ENCODE measurements around the gene PDCD2L.
"Not testable (repeated sequence)": the region's sequence is repeated elsewhere in the genome, so short reads cannot be mapped to it uniquely, and the experiment has no call there.

The PDCD2L gene

DNA sequence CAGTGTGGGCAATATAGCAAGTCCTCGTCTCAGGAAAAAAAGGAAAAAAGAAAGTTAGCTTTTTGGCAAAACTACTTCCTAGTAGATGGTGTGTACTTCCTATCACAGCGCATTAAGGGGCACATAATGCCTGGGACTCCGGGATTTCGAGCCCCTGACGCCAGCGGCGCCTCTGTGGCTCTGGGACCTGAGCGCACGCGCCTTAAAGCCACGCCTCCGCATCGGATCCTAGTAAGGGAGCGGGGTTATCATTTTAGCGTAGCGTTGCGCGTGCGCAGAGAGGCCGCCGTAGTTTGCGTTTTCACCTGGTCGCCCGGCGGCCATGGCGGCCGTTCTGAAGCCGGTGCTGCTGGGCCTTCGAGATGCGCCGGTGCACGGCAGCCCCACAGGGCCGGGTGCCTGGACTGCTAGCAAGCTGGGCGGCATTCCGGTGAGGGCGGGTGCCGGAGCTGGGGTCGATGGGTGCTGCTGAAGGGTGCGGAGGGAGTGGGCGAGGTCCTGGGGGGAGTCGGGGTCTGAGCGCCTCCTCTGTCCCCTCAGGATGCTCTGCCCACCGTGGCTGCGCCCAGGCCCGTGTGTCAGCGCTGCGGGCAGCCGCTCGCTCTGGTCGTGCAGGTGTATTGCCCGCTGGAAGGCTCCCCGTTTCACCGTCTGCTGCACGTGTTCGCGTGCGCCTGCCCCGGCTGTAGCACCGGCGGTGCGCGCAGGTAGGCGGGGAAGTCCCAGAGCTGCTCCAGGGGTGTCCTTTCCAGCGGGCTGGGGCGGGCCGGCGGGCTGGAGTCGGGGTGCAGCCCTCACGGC is at the start of gene PDCD2L:
TSS of gene PDCD2L (plus strand) at position 291 of the 801 bp plus-strand sequence. CDS start at position 323, 32 bp downstream.
- peak; percentile 81 for DNase-seq

GRCh38 chr19:34355201-34355600 is 49.0 kb upstream of the PDCD2L start:
- no peak for DNase-seq

DNA sequence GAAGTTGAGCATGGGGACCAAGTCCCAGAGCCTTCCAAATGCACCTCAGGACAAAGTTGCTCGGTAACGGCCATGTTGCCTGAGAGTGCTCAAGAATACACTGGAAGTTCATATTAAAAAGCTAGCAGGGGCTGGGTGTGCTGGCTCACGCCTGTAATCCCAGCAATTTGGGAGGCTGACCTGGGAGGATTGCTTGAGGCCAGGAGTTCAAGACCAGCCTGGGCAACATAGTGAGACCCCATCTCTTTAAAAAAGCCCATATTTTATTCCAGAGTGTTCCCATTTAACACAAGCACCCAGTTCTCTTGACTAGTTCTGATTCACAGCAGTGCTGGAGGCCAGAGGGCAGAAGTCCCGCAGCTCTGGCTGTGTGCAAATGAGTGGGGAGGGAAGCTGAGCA is 47.3 kb upstream of the PDCD2L start:
- DNase-seq, result no peak

DNA sequence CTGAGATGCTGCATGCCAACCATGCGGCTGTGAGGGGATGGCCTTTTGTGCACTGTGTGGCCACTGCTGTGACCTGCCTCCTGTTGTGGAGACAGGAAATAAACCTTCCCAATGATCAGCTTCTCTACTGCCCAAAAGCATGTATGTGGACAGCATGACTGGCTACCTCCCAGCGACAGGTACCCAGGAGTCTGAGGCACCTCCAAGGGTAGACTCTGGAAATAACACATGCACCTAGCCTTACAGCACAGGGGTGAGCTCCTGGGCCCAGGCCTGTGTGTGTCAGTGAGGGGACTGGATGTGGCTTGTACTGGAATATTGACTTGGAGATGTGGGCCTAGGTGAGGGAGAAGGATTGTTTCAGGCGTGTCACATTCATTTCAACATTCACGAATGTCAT is 46.8 kb upstream of the PDCD2L start:
- no peak for DNase-seq

DNA sequence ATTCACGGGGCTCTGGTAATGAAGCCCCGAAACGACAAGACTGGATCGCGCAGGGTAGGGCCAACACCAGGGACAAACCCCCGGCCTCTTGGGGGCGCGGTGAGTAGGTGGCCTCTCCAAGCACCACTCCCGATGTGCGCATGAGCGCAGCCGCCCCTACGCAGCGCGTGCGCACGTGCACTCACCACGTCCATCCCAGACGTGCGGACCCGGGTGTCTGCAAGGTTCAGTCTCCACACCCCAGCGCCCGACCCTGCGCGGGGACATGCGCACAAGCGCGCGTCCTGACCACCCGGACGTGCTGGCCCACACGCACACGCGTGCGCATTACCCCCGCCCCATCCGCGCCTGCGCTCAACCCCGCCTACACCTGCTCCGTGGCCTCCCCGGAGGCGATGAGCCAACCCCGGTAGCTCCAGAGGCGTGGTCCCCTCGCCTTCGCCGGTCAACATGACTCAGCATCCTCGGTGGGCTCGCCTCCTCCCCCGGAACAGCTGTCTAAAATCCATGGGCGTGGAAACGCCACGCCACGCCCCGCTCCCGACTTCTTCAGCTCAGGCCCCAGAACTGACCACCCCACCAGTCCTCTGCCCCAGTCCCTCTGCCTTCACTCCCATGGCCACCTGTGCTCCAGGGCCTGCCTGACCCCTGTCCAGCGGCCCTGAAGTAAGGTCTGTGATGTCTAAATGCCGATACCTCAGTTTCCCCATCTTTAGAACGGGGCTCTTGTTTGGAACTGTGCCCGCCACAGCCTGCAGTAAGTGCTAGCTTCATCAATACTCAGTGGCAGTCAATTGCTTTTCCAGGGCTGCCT is 44.9 kb upstream of the PDCD2L start:
- DNase-seq, result peak; percentile 91

DNA sequence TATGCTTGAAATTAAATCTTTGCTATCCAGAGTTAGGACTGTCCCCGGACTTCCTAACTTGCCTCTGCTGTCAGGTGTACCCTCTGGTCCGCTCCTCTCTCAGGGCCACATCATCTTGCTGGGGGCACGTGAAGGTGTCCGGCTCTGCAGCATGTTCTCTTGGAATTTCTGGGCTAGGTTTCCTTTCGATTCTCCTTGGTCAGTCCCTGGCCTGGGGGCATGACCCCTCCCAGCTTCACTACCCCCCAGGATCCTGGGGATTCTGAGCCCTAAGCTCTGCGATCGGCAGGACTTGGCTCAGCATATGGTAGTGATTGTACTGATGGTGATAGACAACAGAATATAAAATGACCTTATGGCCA is 44.3 kb upstream of the PDCD2L start:
- DNase-seq, result no peak

GRCh38 chr19:34360354-34360909 is 43.8 kb upstream of the PDCD2L start:
- no peak for DNase-seq

GRCh38 chr19:34362679-34363069 is 41.5 kb upstream of the PDCD2L start:
- DNase-seq, result no peak

DNA sequence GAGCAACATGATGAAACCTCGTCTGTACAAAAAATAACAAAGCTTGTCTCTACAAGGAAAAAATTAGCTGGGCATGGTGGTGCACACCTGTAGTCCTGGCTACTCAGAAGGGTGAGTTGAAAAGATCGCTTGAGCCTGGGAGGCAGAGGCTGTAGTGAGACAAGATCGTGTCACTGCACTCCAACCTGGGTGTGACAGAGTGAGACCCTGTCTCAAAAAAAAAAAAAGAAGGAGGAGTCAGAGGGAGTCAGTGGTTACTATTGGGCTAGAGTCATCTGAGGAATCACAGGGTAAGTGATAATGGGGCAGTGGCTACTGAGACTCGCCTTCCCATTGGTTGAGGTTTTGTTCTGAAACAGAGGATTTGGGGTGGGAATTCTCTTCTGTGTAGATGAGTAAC is 41.1 kb upstream of the PDCD2L start:
- no peak for DNase-seq

GRCh38 chr19:34363930-34364329 is 40.3 kb upstream of the PDCD2L start:
- DNase-seq, result no peak

DNA sequence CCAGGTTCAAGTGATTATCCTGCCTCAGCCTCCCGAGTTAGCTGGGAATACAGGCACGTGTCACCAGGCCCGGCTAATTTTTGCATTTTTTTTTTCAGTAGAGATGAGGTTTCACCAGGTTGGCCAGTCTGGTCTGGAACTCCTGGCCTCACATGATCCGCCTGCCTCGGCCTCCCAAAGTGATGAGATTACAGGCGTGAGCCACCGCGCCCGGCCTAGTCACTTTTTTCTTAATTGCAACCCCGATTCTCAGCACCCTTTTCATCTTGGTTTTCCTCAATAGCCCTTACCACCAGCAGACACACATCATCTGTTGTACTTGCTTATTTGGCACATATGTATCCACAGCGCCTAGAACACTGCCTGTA is 39.8 kb upstream of the PDCD2L start:
- no peak for DNase-seq

DNA sequence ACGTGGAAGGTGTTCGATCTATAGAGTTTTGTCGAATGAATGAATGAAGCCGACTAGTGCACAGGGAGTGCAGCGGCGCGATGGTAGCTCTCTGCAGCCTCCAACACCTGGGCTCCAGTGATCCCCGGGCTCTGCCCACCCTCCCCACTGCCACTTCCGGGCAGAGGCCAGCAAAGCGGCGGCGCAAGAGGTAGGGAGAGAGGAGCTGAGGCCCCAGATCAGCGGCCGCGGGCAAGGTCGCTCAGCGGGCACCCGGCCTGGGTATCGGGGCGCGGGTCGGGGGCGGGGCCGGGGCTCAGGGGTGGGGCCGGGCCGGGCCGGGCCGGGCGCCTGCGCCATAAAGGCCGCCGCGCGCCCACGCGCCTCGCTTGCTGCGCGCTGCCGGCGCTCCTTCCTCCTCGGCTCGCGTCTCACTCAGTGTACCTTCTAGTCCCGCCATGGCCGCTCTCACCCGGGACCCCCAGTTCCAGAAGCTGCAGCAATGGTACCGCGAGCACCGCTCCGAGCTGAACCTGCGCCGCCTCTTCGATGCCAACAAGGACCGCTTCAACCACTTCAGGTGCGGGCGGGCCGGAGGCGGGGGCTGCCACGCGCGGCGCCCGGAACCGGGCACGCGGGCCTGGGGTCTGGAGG is 39.3 kb upstream of the PDCD2L start, which contains the start of gene GPI:
TSS of gene GPI (plus strand) at position 367 of the 633 bp plus-strand sequence. CDS start at position 438, 71 bp downstream.
- DNase-seq, result peak; percentile 9

DNA sequence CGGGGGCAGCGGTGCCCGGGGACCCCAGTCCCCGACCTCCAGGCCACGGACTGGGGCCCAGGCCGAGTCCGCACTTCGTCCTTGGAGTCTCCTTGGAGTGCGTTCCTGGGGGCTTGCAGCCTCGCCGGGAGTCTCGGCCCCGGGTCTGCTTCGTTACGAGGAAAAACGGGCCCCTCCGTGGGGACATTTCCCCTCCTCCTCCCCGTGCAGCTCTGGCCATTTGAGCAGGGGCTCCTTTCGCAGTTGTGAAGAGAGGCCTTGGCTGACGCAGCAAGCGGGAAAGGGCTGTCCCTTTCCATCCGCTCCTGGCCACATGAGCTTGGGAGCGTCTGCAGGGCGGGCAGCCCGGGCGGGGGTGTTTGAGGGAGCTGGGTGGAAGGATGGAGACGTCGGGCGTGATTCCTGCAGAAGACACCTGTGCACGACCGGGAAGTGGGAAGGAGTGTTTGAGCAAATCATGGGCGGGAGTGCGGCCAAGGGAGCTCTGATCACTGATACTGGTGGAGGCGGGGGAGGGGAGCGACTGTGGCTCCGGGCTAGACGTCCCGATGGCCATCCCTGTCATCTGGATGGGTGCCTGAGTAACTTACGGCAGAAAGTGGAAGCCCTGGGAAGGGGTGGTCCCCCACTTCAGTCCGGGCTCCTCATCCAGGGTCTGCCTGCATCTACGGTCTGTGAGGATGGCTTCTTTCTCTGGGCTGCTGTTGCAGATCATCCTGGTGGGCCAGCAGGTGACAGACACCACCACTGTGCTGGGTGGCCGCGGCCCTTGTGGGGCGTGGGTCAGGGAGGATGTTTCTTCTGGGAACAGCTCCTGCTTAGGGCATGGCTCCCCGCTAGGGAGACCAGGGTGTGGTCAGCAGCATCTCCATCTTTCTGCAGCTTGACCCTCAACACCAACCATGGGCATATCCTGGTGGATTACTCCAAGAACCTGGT is 38.5 kb upstream of the PDCD2L start:
- no peak for DNase-seq

- DNase-seq, result no peak
Measured at GRCh38 chr19:34366738-34367623, 37.2 kb upstream of the PDCD2L start.

GRCh38 chr19:34367624-34367957 is 36.6 kb upstream of the PDCD2L start:
- no peak for DNase-seq

DNA sequence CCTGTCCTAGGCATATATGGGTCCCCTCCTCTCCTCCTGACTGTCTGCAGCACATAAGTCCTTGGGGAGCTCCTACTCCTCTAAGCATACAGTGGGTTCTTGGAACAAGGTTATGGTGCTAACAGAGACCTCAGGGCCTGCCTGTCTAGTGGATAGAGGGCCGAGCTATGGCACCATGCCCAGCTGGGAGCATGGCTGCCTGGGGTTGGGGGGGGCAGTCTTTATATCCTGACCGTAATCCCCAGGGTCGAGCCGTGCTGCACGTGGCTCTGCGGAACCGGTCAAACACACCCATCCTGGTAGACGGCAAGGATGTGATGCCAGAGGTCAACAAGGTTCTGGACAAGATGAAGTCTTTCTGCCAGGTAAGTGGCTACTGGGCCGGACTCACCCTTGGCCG is 35.9 kb upstream of the PDCD2L start:
- DNase-seq, result no peak

GRCh38 chr19:34369166-34369565 is 35.0 kb upstream of the PDCD2L start:
- not testable (repeated sequence) for DNase-seq

- DNase-seq, result no peak
Measured at GRCh38 chr19:34370117-34370516, 34.1 kb upstream of the PDCD2L start.

DNA sequence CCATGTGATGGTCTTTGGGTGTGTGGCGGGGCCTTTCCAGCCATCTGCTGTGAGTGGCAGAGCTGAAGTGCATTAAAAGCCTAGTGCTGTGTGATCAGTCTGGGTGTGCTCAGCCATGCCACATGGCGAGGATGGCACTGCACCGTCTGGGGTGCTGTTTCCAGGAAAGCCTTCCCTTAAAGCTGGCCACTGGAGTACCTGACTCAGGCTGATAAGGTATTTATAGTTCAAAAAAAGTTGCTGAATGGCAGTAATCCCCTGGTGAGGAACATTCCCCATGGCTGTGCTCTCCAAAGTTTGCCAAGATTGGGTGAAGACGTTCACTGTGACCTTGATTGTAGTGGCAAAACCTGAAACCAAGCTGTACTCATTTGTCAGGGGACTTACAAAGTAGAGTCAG is 33.2 kb upstream of the PDCD2L start:
- no peak for DNase-seq

DNA sequence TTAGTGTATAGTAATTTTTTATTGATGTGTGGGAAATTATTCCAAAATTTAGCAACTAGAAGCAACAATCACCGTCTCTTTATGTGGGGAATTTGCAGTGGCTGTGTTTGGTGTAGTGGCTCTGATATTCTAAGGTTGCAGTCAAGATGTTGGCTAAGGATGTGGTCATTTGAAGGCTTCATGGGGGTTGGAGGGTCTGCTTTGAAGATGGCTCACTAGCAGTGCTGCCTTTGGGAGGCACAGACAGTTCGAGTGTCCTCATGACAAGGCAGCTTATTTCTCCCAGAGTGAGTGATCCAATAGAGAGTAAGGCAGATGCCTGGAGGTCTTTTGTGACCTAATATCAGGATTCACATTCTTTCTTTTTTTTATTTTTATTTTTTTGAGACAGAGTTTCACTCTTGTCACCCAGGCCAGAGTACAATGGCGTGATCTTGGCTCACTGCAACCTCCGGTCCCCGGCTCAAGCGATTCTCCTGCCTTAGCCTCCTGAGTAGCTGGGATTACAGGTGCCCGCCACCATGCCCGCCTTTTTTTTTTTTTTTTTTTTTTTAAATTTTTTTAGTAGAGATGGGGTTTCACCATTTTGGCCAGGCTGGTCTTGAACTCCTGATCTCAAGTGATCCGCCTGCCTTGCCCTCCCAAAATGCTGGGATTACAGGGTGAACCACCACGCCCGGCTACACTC is 30.5 kb upstream of the PDCD2L start:
- no peak for DNase-seq

GRCh38 chr19:34375598-34375997 is 28.6 kb upstream of the PDCD2L start:
- DNase-seq, result no peak
